NCI-H510A (cell line): Measurements from ENCODE around the gene OTOGL.
A peak's percentile ranks its signal among the peaks of the same experiment; 100 is the strongest.

Experiments used
- DNase-seq: peaks from one replicate; lab custom pipeline; 2025; lab: John Stamatoyannopoulos, UW

Gene OTOGL

DNA sequence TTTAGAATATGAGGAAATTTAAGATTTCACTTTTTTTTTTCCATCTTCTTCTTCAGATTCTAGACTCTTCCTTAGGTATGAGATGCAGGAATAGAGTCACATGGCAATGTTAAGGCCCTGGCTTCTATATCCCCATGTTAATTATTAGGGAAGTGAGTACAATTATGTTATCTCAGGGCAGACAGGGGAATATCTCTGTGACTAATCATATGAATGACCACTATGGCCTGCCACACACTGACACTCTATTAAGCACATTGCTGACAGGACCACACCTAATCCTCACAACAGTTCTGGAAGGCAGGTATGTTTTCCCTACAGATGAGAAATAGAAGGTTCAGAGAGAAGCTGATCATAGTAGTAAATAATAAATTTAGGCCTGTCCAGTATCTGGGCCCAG is 275.3 kb downstream of the OTOGL start:
- DNase-seq, result no peak

DNA sequence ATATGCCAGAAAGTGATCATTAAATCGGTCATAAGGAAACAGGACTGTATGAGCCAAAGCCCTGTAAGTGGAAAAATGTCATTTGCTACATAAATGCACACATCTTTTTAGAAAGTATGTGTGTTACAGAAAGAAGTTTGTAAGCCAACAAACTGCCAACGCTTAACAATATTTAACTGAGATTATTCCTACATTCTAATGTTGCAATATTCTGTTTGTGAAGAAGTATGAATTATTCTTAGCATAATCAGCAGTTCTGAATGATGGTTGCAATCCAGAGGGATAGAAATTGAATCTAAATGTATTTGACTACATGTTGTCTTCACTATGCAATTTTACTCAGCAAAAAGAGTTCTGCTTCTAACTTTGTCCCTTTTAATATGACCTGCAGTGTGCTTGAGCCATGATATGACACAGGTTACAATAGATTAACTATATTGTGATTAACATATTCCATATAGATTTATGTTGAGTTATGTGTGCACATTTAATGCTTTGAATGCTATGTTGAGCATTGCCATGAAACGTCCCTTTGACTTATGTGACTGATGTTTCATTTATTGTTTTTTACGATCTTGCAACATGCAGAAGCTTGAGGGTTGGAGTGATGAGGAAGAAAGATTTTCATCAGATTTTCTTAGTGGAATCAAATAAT is 277.9 kb downstream of the OTOGL start:
- no peak for DNase-seq

DNA sequence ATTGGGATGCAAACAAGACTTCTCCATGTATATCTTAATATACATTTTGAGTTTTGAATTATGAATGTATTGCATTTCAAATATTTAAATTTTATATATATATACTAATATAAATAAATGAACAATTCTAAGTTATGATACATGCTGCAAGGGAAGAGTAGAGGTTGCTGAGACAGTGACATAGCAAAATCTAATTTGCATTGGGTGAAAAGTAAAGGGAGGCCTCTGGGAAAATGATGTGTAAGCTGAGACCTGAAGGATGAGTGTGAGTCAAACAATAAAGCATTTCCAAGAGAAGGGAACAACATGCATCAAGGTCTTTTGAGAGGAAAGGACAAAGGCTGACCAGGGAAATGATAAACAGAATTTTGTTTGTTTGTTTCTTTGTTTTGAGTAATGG is 281.8 kb downstream of the OTOGL start:
- no peak for DNase-seq

- DNase-seq, result no peak
Observed at GRCh38 chr12:80382254-80382653, 282.9 kb downstream of the OTOGL start.

DNA sequence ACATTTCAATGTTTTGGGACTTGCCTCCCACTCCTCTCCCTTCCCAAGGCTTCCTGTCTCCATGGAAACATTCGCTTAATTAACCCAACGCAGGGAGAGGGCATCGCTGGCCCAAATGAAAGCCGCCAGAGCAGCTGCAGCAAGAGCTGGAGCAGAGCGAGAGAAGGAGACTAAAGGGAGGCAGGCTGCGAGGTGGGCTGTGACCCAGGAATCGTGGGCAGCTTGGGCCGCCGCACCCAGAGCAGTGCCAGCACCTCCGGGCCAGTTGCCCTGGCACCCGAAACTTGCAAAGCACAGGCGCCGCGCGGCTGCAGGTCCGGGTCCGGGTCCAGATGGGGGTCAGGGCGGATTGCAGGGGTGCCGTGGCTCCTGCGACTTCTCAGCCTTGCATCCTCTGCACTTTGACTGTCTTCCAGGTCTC is 301.2 kb downstream of the OTOGL start:
- DNase-seq, result no peak

DNA sequence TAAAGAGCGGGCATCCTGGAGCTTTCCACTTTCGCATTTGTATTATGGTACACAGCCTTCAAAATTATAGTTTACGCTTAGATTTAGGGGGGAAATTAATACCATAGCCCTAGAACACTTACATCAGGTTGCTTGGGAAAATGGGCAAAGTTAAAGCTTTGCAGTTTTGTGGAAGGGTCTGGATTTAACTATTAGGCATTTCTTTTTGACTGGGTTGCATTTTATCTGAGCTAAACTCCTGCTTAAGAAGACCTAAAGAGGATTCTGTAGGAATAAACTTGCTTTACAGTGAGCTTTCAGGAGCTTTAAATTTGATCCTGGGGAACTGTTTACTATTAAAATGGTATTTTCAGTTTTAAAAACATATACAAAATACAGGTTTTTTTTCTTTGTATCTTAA is 301.9 kb downstream of the OTOGL start:
- no peak for DNase-seq

- no peak for DNase-seq
Observed at GRCh38 chr12:80404629-80405028, 305.3 kb downstream of the OTOGL start.

DNA sequence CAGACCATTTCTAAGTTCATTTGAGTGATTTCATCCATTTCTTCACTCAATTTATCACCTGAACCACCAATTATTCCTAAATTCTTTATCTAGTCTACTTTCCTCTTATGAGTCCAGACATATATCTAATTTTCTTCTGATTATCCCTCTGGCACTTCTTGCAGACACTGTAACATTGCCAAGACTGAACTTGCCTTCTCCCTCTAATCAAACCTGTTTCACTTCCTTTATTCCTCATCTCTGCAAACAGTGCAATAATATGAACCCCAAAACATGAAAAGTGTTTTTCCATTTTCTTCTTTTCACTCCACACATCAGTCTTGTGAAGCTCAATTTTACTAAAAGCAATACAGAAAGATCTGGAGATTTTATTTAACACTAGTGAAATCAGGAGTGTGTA is 306.9 kb downstream of the OTOGL start:
- no peak for DNase-seq

- no peak for DNase-seq
Observed at GRCh38 chr12:80411787-80412186, 312.4 kb downstream of the OTOGL start.

- DNase-seq, result peak; percentile 59
Observed at GRCh38 chr12:80412343-80412953, 313.1 kb downstream of the OTOGL start.

DNA sequence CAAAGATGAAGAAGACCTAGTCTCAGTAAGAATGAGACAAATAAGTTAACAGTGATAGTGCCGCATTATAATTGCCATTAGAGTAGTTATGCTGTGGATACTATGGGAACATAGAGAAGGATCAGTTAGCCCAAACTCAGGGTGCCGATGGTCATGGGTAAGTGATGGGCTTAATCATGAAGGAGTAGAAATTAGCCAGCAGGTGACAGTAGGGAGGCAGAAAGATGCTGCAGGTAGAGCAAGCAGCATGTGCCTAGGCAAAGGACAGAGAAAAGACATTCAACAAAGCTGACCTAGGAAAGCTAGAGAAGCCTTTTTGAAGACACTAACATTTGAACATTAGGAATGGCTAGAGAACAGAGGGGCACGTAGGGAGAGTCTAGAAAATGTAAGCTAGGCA is 314.1 kb downstream of the OTOGL start:
- no peak for DNase-seq

DNA sequence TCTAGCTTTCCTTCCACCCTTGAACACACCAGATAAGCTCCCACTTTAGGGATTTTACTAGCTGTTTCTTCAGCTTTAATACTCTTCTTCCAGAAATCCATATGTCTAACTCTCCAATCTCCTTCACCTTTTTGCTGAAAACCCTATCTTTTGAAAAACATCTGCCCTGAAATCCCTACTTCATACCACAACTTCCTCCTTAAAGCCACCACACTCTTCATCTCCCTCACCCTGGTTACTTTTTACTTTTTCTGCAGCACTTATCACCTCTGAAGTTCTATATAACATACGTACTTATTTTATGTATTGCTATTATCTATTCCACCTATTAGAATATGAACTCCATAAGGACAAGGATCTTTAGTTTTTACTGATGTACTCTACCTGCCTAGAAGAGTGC is 316.1 kb downstream of the OTOGL start:
- DNase-seq, result no peak

- DNase-seq, result no peak
Observed at GRCh38 chr12:80419644-80420043, 320.3 kb downstream of the OTOGL start.

- no peak for DNase-seq
Observed at GRCh38 chr12:80420075-80420474, 320.7 kb downstream of the OTOGL start.

- no peak for DNase-seq
Observed at GRCh38 chr12:80422550-80422949, 323.2 kb downstream of the OTOGL start.
